IPS-NIHi11 (cell line): ENCODE measurements around the gene ETFB.

Source experiments
- DNase-seq: peaks from one replicate; pipeline ENCODE4 v3.0.0; 2012; ENCODE audit warnings: mixed read lengths, low spot score

ETFB gene

GRCh38 chr19:51327066-51328001, 38.9 kb downstream of the ETFB start:
- peak; percentile 97 for DNase-seq

- DNase-seq: no peak
Observed at GRCh38 chr19:51326216-51327065, 39.7 kb downstream of the ETFB start.

GRCh38 chr19:51325161-51325976, 40.8 kb downstream of the ETFB start:
- no peak for DNase-seq

- DNase-seq: no peak
Observed at GRCh38 chr19:51324167-51324481, 42.1 kb downstream of the ETFB start.

- no peak for DNase-seq
Observed at GRCh38 chr19:51323481-51324166, 42.6 kb downstream of the ETFB start.

- no peak for DNase-seq
Observed at GRCh38 chr19:51321799-51322198, 44.4 kb downstream of the ETFB start.

- peak; percentile 40 for DNase-seq
Observed at GRCh38 chr19:51320280-51320657, 45.9 kb downstream of the ETFB start.

GRCh38 chr19:51319649-51320279, 46.4 kb downstream of the ETFB start:
- no peak for DNase-seq

GRCh38 chr19:51318687-51319648, 47.2 kb downstream of the ETFB start:
- peak; percentile 52 for DNase-seq

GRCh38 chr19:51317968-51318367, 48.2 kb downstream of the ETFB start:
- no peak for DNase-seq

- DNase-seq: no peak
Observed at GRCh38 chr19:51317376-51317775, 48.8 kb downstream of the ETFB start.

- DNase-seq: no peak
Observed at GRCh38 chr19:51316688-51317087, 49.5 kb downstream of the ETFB start.

- peak; percentile 93 for DNase-seq
Observed at GRCh38 chr19:51311351-51312257, 54.6 kb downstream of the ETFB start, which contains the start of gene IGLON5. IGLON5 (plus strand) TSS chr19:51311644; CDS start chr19:51311848, 204 bp downstream.

- DNase-seq: no peak
Observed at GRCh38 chr19:51305479-51305878, 60.7 kb downstream of the ETFB start.

GRCh38 chr19:51301266-51301665, 64.9 kb downstream of the ETFB start:
- DNase-seq: no peak

- no peak for DNase-seq
Observed at GRCh38 chr19:51297406-51297805, 68.8 kb downstream of the ETFB start.

- peak; percentile 53 for DNase-seq
Observed at GRCh38 chr19:51296336-51297093, 69.7 kb downstream of the ETFB start.
